Adrenal gland (tissue), 5 donors: ENCODE results near the gene CAPN5.

ENCODE experiments used
- POLR2A ChIP-seq, 2 donors: fragments of 450-650 bp; IDR thresholded peaks; one replicate each; pipeline ENCODE4 v1.6.1; 2017; ENCODE audit warnings: antibody characterized with exemption in 2 of 2, mild to moderate bottlenecking in 2 of 2, moderate library complexity in 1 of 2
- TF ChIP-seq, protein P1 (sequence below), 6 experiments: fragments of 450-650 bp in 4 of 6; fragments of 200-600 bp in 2 of 6; sonication (generic) in 1 of 6; IDR thresholded peaks; 1 replicate in 5 of 6; 2 replicates in 1 of 6; pipeline versions ENCODE4 v1.5.1 to v1.8.0; 2016 to 2021; ENCODE audit warnings: antibody characterized with exemption in 6 of 6, mild to moderate bottlenecking in 2 of 6, moderate library complexity in 1 of 6
- donor health status: DM: no; HTN: no; CAD: no.

DNA sequence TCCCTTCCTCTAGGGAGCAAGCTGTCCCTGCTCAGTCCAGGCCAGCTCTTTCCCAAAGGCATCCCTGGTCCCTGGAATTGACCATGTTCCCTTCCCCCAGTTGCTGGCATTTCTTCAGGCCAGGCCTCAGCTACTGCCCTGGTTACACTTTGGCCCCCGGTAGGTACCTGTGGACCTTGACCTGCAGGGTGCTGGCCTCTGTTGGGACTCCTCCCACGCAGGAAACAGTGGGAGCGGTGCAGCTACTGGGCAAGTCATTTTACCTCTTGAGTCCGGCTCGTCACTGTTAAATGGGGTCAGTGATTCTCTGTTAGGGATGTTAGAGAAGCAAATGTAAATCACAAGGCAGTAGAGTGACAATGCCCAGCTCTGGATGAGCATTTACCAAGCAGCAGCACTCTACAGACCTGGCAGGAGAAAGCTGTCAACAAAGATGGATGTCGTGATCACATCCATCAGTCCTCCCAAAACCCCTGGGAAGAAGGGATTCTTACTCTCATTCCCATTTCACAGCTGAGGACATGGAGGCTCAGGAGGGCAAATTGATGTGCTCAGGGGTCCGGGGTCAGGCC lies 78.2 kb downstream of the CAPN5 start:
- TF ChIP-seq, protein P1, sequence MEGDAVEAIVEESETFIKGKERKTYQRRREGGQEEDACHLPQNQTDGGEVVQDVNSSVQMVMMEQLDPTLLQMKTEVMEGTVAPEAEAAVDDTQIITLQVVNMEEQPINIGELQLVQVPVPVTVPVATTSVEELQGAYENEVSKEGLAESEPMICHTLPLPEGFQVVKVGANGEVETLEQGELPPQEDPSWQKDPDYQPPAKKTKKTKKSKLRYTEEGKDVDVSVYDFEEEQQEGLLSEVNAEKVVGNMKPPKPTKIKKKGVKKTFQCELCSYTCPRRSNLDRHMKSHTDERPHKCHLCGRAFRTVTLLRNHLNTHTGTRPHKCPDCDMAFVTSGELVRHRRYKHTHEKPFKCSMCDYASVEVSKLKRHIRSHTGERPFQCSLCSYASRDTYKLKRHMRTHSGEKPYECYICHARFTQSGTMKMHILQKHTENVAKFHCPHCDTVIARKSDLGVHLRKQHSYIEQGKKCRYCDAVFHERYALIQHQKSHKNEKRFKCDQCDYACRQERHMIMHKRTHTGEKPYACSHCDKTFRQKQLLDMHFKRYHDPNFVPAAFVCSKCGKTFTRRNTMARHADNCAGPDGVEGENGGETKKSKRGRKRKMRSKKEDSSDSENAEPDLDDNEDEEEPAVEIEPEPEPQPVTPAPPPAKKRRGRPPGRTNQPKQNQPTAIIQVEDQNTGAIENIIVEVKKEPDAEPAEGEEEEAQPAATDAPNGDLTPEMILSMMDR (IDR thresholded peaks at IDR 0.05): no peak
- no peak for TF ChIP-seq POLR2A (IDR thresholded peaks at IDR 0.05)
